Measurements from ENCODE around the gene ATP8B1. TPM values are rescaled to one million over a fixed set of nuclear protein-coding genes. Genes with fewer than 3 reads are reported as not detected.

The ATP8B1 gene
- total and polyA plus RNA-seq, 2 donors: 20.1 to 79.6 TPM

GRCh38 chr18:57793302-57793986 lies 9.7 kb downstream of the ATP8B1 start:
- no peak overlapping the region for H3K4me3 ChIP-seq (ENCODE audit: low read depth, low read length)
- H3K36me3 ChIP-seq (ENCODE audit: insufficient read depth): no peaks in the 10 kb centered on the region
- H3K27ac ChIP-seq (ENCODE audit: low read depth): no peak overlapping the region
- H3K4me1 ChIP-seq (ENCODE audit: insufficient read depth): no peaks in the 10 kb centered on the region
- DNase-seq (ENCODE audit: extremely low spot score): no peak
- WGBS: 39% methylated on average over 3 of the region's 3 CpGs

- no peak overlapping the region for H3K27ac ChIP-seq (ENCODE audit: low read depth)
- H3K4me1 ChIP-seq (ENCODE audit: insufficient read depth): no peaks in the 10 kb centered on the region
- WGBS: 25% methylated on average over 9 of the region's 9 CpGs
- no peak overlapping the region for H3K4me3 ChIP-seq (ENCODE audit: low read depth, low read length)
- DNase-seq (ENCODE audit: extremely low spot score): no peak
- no peaks in the 10 kb centered on the region for H3K36me3 ChIP-seq (ENCODE audit: insufficient read depth)
These were observed 10.3 kb downstream of the ATP8B1 start for GRCh38 chr18:57792631-57793301.

- H3K27ac ChIP-seq (ENCODE audit: low read depth): no peak overlapping the region
These were observed 11.2 kb downstream of the ATP8B1 start for GRCh38 chr18:57791911-57792310.

GRCh38 chr18:57791192-57791591 lies 11.9 kb downstream of the ATP8B1 start:
- Histone ChIP-seq H3K4me1 (ENCODE audit: insufficient read depth) (no peaks in the 10 kb centered on the region), H3K4me3 (ENCODE audit: low read depth, low read length) (no peak overlapping the region), H3K27ac (ENCODE audit: low read depth) (no peak overlapping the region), H3K36me3 (ENCODE audit: insufficient read depth) (no peaks in the 10 kb centered on the region)
- no peak for DNase-seq (ENCODE audit: extremely low spot score)
- 73% methylated on average over 5 of the region's 5 CpGs for WGBS

More at GRCh38 chr18:57791911-57792310, 11.2 kb downstream of the ATP8B1 start:
- H3K4me3 ChIP-seq (ENCODE audit: low read depth, low read length): no peak overlapping the region
- DNase-seq (ENCODE audit: extremely low spot score): no peak
- no peaks in the 10 kb centered on the region for H3K36me3 ChIP-seq (ENCODE audit: insufficient read depth)
- H3K4me1 ChIP-seq (ENCODE audit: insufficient read depth): no peaks in the 10 kb centered on the region
- WGBS: 65% methylated on average over 2 of the region's 2 CpGs

GRCh38 chr18:57790316-57790715 lies 12.8 kb downstream of the ATP8B1 start:
- Histone ChIP-seq H3K27ac (ENCODE audit: low read depth) (no peak overlapping the region), H3K4me3 (ENCODE audit: low read depth, low read length) (no peak overlapping the region), H3K36me3 (ENCODE audit: insufficient read depth) (no peaks in the 10 kb centered on the region), H3K4me1 (ENCODE audit: insufficient read depth) (no peaks in the 10 kb centered on the region)
- DNase-seq (ENCODE audit: extremely low spot score): no peak
- WGBS: 95% methylated on average over 4 of the region's 4 CpGs

- 75% methylated on average over 4 of the region's 4 CpGs for WGBS
- no peak overlapping the region for H3K4me3 ChIP-seq (ENCODE audit: low read depth, low read length)
- no peak overlapping the region for H3K27ac ChIP-seq (ENCODE audit: low read depth)
- H3K4me1 ChIP-seq (ENCODE audit: insufficient read depth): no peaks in the 10 kb centered on the region
- no peak for DNase-seq (ENCODE audit: extremely low spot score)
- H3K36me3 ChIP-seq (ENCODE audit: insufficient read depth): no peaks in the 10 kb centered on the region
These were observed 13.4 kb downstream of the ATP8B1 start for GRCh38 chr18:57789759-57790158.

- WGBS: 15% methylated on average over 6 of the region's 6 CpGs
- no peak for DNase-seq (ENCODE audit: extremely low spot score)
- no peak overlapping the region for H3K4me3 ChIP-seq (ENCODE audit: low read depth, low read length)
- H3K27ac ChIP-seq (ENCODE audit: low read depth): no peak overlapping the region
- H3K4me1 ChIP-seq (ENCODE audit: insufficient read depth): no peaks in the 10 kb centered on the region
- H3K36me3 ChIP-seq (ENCODE audit: insufficient read depth): no peaks in the 10 kb centered on the region
These were observed 14.0 kb downstream of the ATP8B1 start for GRCh38 chr18:57789090-57789489.

GRCh38 chr18:57787068-57787685 lies 15.9 kb downstream of the ATP8B1 start:
- Histone ChIP-seq H3K36me3 (ENCODE audit: insufficient read depth) (no peaks in the 10 kb centered on the region), H3K4me1 (ENCODE audit: insufficient read depth) (no peaks in the 10 kb centered on the region), H3K4me3 (ENCODE audit: low read depth, low read length) (no peak overlapping the region), H3K27ac (ENCODE audit: low read depth) (no peak overlapping the region)
- 66% methylated on average over 11 of the region's 11 CpGs for WGBS
- no peak for DNase-seq (ENCODE audit: extremely low spot score)

- Histone ChIP-seq H3K36me3 (ENCODE audit: insufficient read depth) (no peaks in the 10 kb centered on the region), H3K4me3 (ENCODE audit: low read depth, low read length) (no peak overlapping the region), H3K27ac (ENCODE audit: low read depth) (no peak overlapping the region), H3K4me1 (ENCODE audit: insufficient read depth) (no peaks in the 10 kb centered on the region)
- 80% methylated on average over 8 of the region's 8 CpGs for WGBS
- DNase-seq (ENCODE audit: extremely low spot score): no peak
These were observed 17.2 kb downstream of the ATP8B1 start for GRCh38 chr18:57785751-57786437.

GRCh38 chr18:57784801-57785114 lies 18.4 kb downstream of the ATP8B1 start:
- Histone ChIP-seq H3K4me3 (ENCODE audit: low read depth, low read length) (no peak overlapping the region), H3K4me1 (ENCODE audit: insufficient read depth) (no peaks in the 10 kb centered on the region), H3K27ac (ENCODE audit: low read depth) (no peak overlapping the region), H3K36me3 (ENCODE audit: insufficient read depth) (no peaks in the 10 kb centered on the region)
- WGBS: 62% methylated on average over 4 of the region's 4 CpGs
- DNase-seq (ENCODE audit: extremely low spot score): no peak

- no peak for DNase-seq (ENCODE audit: extremely low spot score)
- peak overlapping the region; percentile 44 for H3K27ac ChIP-seq (ENCODE audit: low read depth)
- no peak overlapping the region for H3K4me3 ChIP-seq (ENCODE audit: low read depth, low read length)
- no peaks in the 10 kb centered on the region for H3K36me3 ChIP-seq (ENCODE audit: insufficient read depth)
- H3K4me1 ChIP-seq (ENCODE audit: insufficient read depth): no peaks in the 10 kb centered on the region
- WGBS: 67% methylated on average over 16 of the region's 16 CpGs
These were observed 18.9 kb downstream of the ATP8B1 start for GRCh38 chr18:57784034-57784800.

GRCh38 chr18:57782049-57782448 lies 21.1 kb downstream of the ATP8B1 start:
- WGBS: 86% methylated on average over 5 of the region's 5 CpGs
- Histone ChIP-seq H3K4me3 (ENCODE audit: low read depth, low read length) (no peak overlapping the region), H3K27ac (ENCODE audit: low read depth) (no peak overlapping the region), H3K4me1 (ENCODE audit: insufficient read depth) (no peaks in the 10 kb centered on the region), H3K36me3 (ENCODE audit: insufficient read depth) (no peaks in the 10 kb centered on the region)
- no peak for DNase-seq (ENCODE audit: extremely low spot score)

- WGBS: 14% methylated on average over 6 of the region's 6 CpGs
- Histone ChIP-seq H3K4me3 (ENCODE audit: low read depth, low read length) (no peak overlapping the region), H3K36me3 (ENCODE audit: insufficient read depth) (no peaks in the 10 kb centered on the region), H3K4me1 (ENCODE audit: insufficient read depth) (no peaks in the 10 kb centered on the region), H3K27ac (ENCODE audit: low read depth) (peak overlapping the region; percentile 59)
- DNase-seq (ENCODE audit: extremely low spot score): no peak
These were observed 22.3 kb downstream of the ATP8B1 start for GRCh38 chr18:57780706-57781347.
